Endodermal cell (in vitro differentiated cells): Measurements from ENCODE around the gene MT1HL1. TPM values are rescaled to one million over a fixed set of nuclear protein-coding genes. Genes with fewer than 3 reads are reported as not detected.

Experiments
- DNase-seq: peaks from one replicate; pipeline ENCODE4 v3.0.0-alpha.2; 2017
- H3K27ac ChIP-seq: 2 replicates; pipeline ENCODE4 v1.5.1; 2013; ENCODE audit warnings: mild to moderate bottlenecking, low read depth, low read length, moderate library complexity
- H3K27me3 ChIP-seq: 2 replicates; pipeline ENCODE4 v1.6.1; 2013; ENCODE audit warnings: mild to moderate bottlenecking, low read length, moderate library complexity; ENCODE audit not compliant: insufficient read depth, control insufficient read depth, poor library complexity, severe bottlenecking
- H3K36me3 ChIP-seq: 2 replicates; pipeline ENCODE4 v1.7.0; 2013; ENCODE audit warnings: mild to moderate bottlenecking, low read length, moderate library complexity; ENCODE audit not compliant: control insufficient read depth, insufficient read depth
- H3K4me1 ChIP-seq: one replicate; pipeline ENCODE4 v1.7.0; 2013; ENCODE audit warnings: low read length; ENCODE audit not compliant: control insufficient read depth, insufficient read depth
- H3K4me3 ChIP-seq: 2 replicates; pipeline ENCODE4 v1.5.1; 2013; ENCODE audit warnings: mild to moderate bottlenecking, low read length, moderate library complexity
- H3K9ac ChIP-seq: 2 replicates; pipeline ENCODE4 v1.6.1; 2013; ENCODE audit warnings: mild to moderate bottlenecking, low read length, moderate library complexity; ENCODE audit not compliant: poor library complexity, severe bottlenecking; ENCODE audit errors: extremely low read depth
- H3K9me3 ChIP-seq: 2 replicates; pipeline ENCODE4 v1.6.1; 2013; ENCODE audit warnings: mild to moderate bottlenecking, low read length, moderate library complexity; ENCODE audit not compliant: control insufficient read depth
- H3K27ac Mint-ChIP-seq: 2 replicates; pipeline ENCODE4 v1.8.0; 2020; ENCODE audit warnings: mixed read lengths
- H3K27me3 Mint-ChIP-seq: 2 replicates; pipeline ENCODE4 v1.8.0; 2021; ENCODE audit warnings: mild to moderate bottlenecking, mixed read lengths; ENCODE audit not compliant: insufficient read depth
- H3K36me3 Mint-ChIP-seq: 2 replicates; pipeline ENCODE4 v1.8.0; 2020; ENCODE audit warnings: low read depth, mixed read lengths
- H3K4me1 Mint-ChIP-seq: 2 replicates; pipeline ENCODE4 v1.8.0; 2020; ENCODE audit warnings: mixed read lengths
- H3K4me3 Mint-ChIP-seq: 2 replicates; pipeline ENCODE4 v1.8.0; 2020; ENCODE audit warnings: mild to moderate bottlenecking, moderate library complexity, mixed read lengths
- H3K9me3 Mint-ChIP-seq: 2 replicates; pipeline ENCODE4 v1.8.0; 2020; ENCODE audit warnings: mild to moderate bottlenecking, mixed read lengths
- WGBS, 2 experiments: methylation state at CpG; one replicate each; pipeline versions ENCODE4 v1.1.5 to v1.1.7; 2013; ENCODE audit warnings: missing lambda C conversion rate in 2 of 2, mixed read lengths in 1 of 2; ENCODE audit not compliant: insufficient coverage in 1 of 2, insufficient read length in 1 of 2; 5-methylcytosine and 5-hydroxymethylcytosine counted together
- total RNA-seq, 2 donors: library from RNA; stranded (reverse); fragmentation: NEBNext Ultra II Directional in 1 of 2; extraction: Animal tissue kit (Norgen Biotek cat#: 25700) in 1 of 2; gene quantifications; 2 replicates in 1 of 2; 3 replicates in 1 of 2; pipeline ENCODE4 v1.2.1, GENCODE V29; 2021
- TF ChIP-seq, protein P1 (sequence below): fragments of 200-600 bp; sonication (generic); conservative IDR thresholded peaks from 2 replicates; pipeline ENCODE4 v1.5.0; 2021; ENCODE audit warnings: antibody characterized with exemption, mild to moderate bottlenecking

The MT1HL1 gene
- total RNA-seq, 2 donors from 2014 or later = not detected

DNA sequence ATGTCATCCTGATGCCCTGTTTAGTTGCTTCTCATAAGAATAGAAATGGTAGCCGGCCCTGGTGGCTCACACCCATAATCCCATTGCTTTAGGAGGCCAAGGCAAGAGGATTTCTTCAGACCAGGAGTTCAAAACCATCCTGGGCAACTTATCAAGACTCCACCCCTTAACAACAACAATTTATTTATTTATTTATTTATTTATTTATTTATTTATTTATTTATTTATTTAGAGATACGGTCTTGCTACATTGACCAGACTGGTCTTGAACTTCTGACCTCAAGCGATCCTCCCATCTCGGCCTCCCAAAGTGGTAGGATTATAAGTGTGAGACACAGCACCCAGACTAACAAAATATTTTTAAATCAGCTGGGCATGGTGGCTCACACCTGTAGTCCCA is 4.0 kb downstream of the MT1HL1 start:
- TF ChIP-seq, protein P1, sequence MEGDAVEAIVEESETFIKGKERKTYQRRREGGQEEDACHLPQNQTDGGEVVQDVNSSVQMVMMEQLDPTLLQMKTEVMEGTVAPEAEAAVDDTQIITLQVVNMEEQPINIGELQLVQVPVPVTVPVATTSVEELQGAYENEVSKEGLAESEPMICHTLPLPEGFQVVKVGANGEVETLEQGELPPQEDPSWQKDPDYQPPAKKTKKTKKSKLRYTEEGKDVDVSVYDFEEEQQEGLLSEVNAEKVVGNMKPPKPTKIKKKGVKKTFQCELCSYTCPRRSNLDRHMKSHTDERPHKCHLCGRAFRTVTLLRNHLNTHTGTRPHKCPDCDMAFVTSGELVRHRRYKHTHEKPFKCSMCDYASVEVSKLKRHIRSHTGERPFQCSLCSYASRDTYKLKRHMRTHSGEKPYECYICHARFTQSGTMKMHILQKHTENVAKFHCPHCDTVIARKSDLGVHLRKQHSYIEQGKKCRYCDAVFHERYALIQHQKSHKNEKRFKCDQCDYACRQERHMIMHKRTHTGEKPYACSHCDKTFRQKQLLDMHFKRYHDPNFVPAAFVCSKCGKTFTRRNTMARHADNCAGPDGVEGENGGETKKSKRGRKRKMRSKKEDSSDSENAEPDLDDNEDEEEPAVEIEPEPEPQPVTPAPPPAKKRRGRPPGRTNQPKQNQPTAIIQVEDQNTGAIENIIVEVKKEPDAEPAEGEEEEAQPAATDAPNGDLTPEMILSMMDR = no peak
- Mint-ChIP-seq H3K36me3 (no peaks in the 10 kb centered on the region), H3K9me3 (no peaks in the 10 kb centered on the region), H3K4me3 (no peak overlapping the region), H3K4me1 (no peaks in the 10 kb centered on the region), H3K27ac (no peak overlapping the region), H3K27me3 (no peaks in the 10 kb centered on the region)
- no peak for DNase-seq
- H3K9ac ChIP-seq = no peak overlapping the region
- H3K4me3 ChIP-seq = no peak overlapping the region
- no peaks in the 10 kb centered on the region for H3K36me3 ChIP-seq
- no peak overlapping the region for H3K27ac ChIP-seq
- H3K9me3 ChIP-seq = no peaks in the 10 kb centered on the region
- H3K4me1 ChIP-seq = no peaks in the 10 kb centered on the region
- WGBS, 2 experiments = 95% methylated on average over 4 of the region's 4 CpGs; no CpG with 5 or more reads in 1 of the 2 experiments
- H3K27me3 ChIP-seq = no peaks in the 10 kb centered on the region

DNA sequence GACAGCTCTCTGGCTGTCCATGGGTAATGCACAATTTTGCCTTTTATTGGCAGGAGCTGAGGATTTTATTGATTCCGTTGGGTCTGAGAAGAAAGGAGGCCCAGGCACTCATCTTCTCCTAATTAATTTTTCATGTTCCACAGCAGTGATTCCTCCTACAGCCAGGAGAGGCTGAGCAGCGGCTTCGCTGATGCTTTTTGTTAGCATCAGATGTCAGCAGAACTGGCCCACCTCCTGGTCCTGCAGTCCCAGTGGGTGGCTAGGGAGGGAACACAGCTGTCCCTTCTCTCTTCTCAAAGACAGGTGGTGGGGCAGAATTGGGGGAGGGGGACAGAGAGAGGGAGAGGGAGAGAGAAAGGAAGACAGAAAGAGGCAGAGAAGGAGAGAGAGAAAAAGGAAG is 5.7 kb downstream of the MT1HL1 start:
- Histone ChIP-seq H3K9ac (no peak overlapping the region), H3K4me1 (no peaks in the 10 kb centered on the region), H3K4me3 (no peak overlapping the region), H3K27ac (no peak overlapping the region), H3K9me3 (no peaks in the 10 kb centered on the region), H3K36me3 (no peaks in the 10 kb centered on the region), H3K27me3 (no peaks in the 10 kb centered on the region)
- Mint-ChIP-seq H3K9me3 (no peaks in the 10 kb centered on the region), H3K36me3 (no peaks in the 10 kb centered on the region), H3K27me3 (no peaks in the 10 kb centered on the region), H3K4me1 (no peaks in the 10 kb centered on the region), H3K4me3 (no peak overlapping the region), H3K27ac (no peak overlapping the region)
- DNase-seq = no peak
- 91% methylated on average over 3 of the region's 3 CpGs; no CpG with 5 or more reads in 1 of the 2 experiments for WGBS, 2 experiments
- TF ChIP-seq, protein P1 = no peak

DNA sequence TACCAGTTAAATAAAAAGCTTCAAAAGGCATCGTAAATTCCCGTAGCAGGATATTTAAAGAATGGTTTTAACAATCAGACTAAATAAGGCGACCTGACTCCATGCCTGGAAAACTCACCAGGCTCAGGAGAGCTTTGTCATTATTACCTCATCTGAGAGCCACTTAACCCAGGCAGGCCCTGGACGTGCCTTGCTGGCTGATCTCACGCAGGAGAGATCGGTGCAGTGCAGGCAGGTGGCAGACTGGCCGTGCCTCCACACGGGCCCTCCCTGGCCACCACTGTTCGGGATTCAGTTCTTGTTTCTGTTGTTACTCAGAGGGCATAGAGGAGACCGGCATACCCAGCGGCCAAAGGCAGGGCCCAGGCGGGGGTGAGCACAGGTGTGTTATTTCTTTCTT is 6.4 kb downstream of the MT1HL1 start:
- H3K4me1 ChIP-seq = no peaks in the 10 kb centered on the region
- H3K9me3 Mint-ChIP-seq = no peaks in the 10 kb centered on the region
- 79 to 81% methylated on average over 8 to 12 of the region's 12 CpGs for WGBS, 2 experiments
- H3K27ac ChIP-seq = no peak overlapping the region
- peak; percentile 62 for DNase-seq
- H3K27me3 ChIP-seq = no peaks in the 10 kb centered on the region
- no peaks in the 10 kb centered on the region for H3K4me1 Mint-ChIP-seq
- no peak overlapping the region for H3K4me3 ChIP-seq
- no peaks in the 10 kb centered on the region for H3K27me3 Mint-ChIP-seq
- H3K36me3 ChIP-seq = no peaks in the 10 kb centered on the region
- no peaks in the 10 kb centered on the region for H3K36me3 Mint-ChIP-seq
- no peaks in the 10 kb centered on the region for H3K9me3 ChIP-seq
- no peak overlapping the region for H3K27ac Mint-ChIP-seq
- TF ChIP-seq, protein P1 = no peak
- no peak overlapping the region for H3K4me3 Mint-ChIP-seq
- no peak overlapping the region for H3K9ac ChIP-seq
